Hematopoietic multipotent progenitor cell treated with erythropoietin and hydrocortisone succinate and interleukin-3 and kit ligand, for 8 days (in vitro differentiated cells): ENCODE measurements around the gene MS4A6A.
"Not testable (repeated sequence)": the region's sequence is repeated elsewhere in the genome, so short reads cannot be mapped to it uniquely, and the experiment has no call there.

Source experiments
- DNase-seq: peaks from one replicate; pipeline ENCODE4 v3.0.0-alpha.2; 2015

MS4A6A gene

GRCh38 chr11:60183591-60184205 lies 815 bp upstream of the MS4A6A start:
- no peak for DNase-seq

GRCh38 chr11:60175860-60176275 lies 7.0 kb downstream of the MS4A6A start:
- no peak for DNase-seq

- no peak for DNase-seq
Measured at GRCh38 chr11:60172011-60172410, 10.9 kb downstream of the MS4A6A start.

- no peak for DNase-seq
Measured at GRCh38 chr11:60170566-60170965, 12.3 kb downstream of the MS4A6A start.

- peak; percentile 39 for DNase-seq
Measured at GRCh38 chr11:60169264-60169915, 13.5 kb downstream of the MS4A6A start.

DNA sequence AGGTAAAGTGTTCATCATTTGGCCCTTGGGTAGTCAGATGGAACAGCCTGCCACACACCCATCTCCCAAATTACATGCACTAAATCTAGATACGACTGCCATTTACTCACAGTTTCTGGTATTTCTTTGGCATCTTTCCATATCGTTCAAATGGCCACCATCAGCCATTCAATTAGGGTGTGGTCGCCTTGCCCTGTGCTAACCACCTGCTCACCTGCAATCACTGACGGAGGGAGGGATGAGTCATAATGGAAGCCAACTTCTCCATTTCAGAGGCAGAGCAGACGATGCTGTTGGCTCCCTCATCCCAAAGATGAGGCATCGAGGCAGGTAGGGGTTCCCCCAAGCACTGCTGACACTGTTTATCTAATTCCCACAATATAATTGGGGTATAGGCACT lies 14.6 kb downstream of the MS4A6A start:
- DNase-seq, result no peak

DNA sequence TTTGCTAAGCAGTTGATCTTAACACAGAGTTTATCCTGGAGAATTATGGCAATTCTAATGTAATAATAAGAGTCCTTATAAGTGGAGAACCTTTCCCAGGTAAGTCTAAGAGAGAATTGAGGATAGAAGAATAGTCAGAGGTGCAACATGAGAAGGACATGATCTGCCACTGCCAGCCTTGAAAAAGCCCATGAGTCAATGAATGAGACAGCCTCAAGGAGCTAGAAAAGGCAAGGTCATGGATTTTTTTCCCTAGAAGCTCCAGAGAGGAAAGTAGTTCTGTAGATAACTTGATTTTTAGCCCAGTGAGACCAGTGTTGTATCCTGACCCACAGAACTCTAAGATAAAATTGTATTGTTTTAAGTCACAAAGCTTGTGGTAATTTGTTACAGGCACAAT lies 16.9 kb downstream of the MS4A6A start:
- no peak for DNase-seq

DNA sequence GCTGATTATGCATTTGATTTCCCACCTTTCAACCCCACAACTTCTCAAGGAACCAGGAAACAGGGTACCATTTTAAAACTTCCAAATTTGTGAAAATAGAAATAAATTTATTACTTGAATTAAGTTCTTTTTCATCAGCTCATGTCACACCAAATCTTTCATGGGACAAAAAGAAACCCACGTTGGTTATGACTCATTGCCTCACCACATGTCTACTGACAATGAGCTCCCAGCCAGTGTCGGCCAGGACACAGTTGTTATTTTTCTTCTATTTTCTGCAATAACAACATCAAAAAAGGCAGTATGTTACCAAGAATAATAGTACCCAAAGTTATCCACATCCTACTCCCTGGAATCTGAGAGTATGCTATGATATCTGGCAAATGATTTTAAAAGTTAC lies 17.3 kb downstream of the MS4A6A start:
- DNase-seq, result no peak

- no peak for DNase-seq
Measured at GRCh38 chr11:60164550-60165075, 18.3 kb downstream of the MS4A6A start.

GRCh38 chr11:60161766-60162165 lies 21.1 kb downstream of the MS4A6A start:
- no peak for DNase-seq

- DNase-seq, result no peak
Measured at GRCh38 chr11:60161107-60161506, 21.8 kb downstream of the MS4A6A start.

DNA sequence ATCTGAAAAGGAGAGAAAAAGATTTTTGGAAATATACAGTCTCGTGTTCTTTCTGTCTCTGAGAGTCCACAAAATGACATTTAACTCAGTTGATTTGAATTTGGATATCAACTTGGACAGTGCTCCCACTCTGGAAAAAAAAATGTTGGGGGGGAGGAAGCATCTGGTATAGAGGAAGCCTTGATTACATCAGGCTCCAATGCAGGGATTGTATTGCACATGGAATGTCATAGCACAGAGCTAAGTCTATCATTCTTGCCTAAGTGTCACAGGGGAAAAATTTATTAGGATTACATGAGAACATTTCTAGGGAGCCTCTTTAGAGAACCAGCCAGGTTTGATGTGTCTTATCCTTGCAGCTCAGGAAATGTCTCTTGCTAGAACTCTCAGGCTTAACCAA lies 23.0 kb downstream of the MS4A6A start:
- DNase-seq, result no peak

DNA sequence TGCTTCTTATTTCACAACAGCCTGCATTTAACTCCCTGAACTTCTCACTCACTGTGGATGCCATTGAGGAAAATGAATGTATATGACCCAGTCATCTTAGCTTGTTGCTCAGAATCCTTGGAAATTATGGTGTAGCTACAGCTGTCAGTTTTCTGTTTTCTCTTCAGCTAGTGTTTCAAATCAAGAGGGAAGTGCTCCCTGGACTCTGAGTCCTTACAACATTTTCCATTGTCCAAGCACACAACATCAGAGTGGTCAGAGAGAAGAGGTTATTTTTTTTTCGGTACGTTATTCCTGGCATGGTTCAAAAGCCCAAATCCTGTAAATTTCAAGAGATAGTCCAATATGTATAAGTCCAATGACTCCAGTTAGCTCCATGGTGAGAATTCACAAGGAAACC lies 23.6 kb downstream of the MS4A6A start:
- DNase-seq, result no peak

- DNase-seq, result no peak
Measured at GRCh38 chr11:60158636-60159035, 24.2 kb downstream of the MS4A6A start.

DNA sequence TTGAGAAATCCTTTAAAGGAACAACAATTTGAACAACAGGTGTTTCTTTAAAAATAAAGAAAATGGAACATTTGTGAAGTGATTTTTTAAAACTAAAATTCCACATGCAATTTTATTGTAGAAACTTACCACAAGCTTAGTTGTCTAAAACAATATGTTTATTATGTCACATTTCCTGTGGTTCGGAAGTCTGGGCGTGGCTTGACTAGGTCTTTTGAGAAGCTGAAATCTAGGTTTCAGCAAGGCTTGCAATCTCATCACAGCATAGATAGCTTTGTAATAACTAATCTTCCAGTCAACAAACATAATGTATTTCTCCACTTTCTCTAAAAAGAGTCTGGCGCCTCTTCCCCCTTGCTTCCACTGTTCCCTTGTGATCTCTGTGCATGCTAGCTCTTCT lies 27.0 kb downstream of the MS4A6A start:
- DNase-seq, result no peak

DNA sequence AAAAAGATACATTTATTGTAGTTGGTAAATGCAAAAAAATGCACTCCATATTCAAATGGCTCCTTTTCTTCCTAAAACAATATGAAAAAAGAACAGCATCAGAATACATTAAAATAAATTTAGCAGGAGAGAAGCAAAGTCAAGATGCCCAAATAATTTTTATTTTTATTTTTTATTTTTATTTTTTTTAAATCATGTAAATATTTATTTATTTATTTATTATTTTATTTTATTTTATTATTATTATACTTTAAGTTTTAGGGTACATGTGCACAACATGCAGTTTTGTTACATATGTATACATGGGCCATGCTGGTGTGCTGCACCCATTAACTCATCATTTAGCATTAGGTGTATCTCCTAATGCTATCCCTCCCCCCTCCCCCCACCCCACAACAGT lies 30.2 kb downstream of the MS4A6A start:
- DNase-seq, result not testable (repeated sequence)

- DNase-seq, result no peak
Measured at GRCh38 chr11:60150279-60150678, 32.6 kb downstream of the MS4A6A start.

- no peak for DNase-seq
Measured at GRCh38 chr11:60145677-60146076, 37.2 kb downstream of the MS4A6A start.

- no peak for DNase-seq
Measured at GRCh38 chr11:60143768-60144167, 39.1 kb downstream of the MS4A6A start.

GRCh38 chr11:60133917-60134316 lies 49.0 kb downstream of the MS4A6A start:
- no peak for DNase-seq

DNA sequence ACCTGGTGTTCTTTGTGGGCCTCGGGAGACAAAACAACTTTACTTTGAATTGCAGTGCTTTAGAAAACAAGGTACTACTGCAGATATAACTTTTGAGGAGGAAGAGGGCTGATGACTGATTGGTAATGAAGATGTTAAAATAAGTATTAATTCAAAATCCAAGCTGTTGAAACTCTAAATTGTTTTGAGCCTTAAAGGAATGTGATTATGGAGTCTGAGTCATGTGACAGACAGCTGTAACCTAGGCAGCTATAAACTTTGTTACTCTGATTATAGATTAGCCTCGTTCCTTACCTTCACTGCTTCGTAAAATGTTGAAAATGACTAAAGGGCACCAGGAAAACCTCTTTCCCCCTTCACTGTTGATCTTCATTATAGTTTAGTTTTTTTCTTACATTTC lies 51.0 kb downstream of the MS4A6A start:
- no peak for DNase-seq

- peak; percentile 86 for DNase-seq
Measured at GRCh38 chr11:60130496-60130895, 52.4 kb downstream of the MS4A6A start.

DNA sequence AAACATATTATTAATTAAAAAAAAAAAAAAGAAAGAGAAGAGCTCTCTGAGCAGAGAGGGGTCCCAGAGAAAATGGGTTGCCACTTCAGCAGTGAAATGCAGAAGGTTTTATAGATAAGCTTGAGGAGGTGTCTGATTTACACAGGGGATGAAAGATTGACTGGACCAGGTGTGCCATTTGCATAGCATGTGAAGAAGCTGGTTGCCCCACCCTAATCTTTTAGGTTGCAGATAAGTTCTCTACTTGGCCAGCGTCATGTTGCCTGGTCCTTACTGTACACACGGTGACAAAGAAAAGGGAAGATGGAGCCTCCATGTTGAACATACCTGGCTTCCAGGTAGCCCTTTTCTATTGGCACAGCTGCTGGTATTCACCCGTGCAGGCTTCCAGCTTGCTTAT lies 53.0 kb downstream of the MS4A6A start:
- DNase-seq, result peak; percentile 7

DNA sequence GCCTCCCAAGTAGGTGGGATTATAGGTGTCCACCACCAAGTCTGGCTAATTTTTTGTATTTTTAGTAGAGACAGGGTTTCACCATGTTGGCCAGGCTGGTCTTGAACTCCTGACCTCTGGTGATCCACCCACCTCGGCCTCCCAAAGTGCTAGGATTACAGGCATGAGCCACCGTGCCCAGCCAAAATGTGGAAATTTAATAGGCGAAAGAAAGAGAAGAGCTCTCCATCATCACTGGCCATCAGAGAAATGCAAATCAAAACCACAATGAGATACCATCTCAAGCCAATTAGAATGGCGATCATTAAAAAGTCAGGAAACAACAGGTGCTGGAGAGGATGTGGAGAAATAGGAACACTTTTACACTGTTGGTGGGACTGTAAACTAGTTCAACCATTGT lies 54.0 kb downstream of the MS4A6A start:
- not testable (repeated sequence) for DNase-seq

GRCh38 chr11:60128376-60128775 lies 54.5 kb downstream of the MS4A6A start:
- DNase-seq, result no peak
